GM19468 (cell line): ENCODE measurements around the gene OTUD3.
"Not testable (repeated sequence)": the region's sequence is repeated elsewhere in the genome, so short reads cannot be mapped to it uniquely, and the experiment has no call there.

Source experiments
- ATAC-seq: cut with Tn5 transposase; IDR thresholded peaks from one replicate; pipeline ENCODE4 v1.9.1; 2021; ENCODE audit warnings: mild to moderate bottlenecking, moderate library complexity, moderate number of reproducible peaks; ENCODE audit not compliant: unreplicated experiment; ENCODE audit errors: extremely low read depth

OTUD3 gene

DNA sequence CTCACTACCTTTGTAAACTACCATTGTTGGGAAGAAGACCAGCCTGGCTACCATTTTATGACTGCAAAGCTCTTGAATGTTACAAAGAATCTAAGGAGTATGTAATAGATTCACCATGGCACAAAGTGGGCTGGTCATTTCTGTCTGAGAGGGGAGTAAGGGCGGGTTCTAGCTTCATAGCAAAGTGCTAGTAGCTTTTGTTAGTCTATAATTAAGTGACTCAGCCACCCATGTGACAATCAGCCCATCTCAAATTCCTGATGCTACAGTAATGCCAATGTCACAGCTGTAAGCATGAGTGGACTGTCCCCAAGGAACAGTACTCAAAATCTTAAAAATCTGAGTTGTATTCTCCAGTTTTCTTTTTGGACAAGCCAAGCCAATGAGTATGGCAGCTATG, 15.4 kb upstream of the OTUD3 start:
- ATAC-seq: no peak

DNA sequence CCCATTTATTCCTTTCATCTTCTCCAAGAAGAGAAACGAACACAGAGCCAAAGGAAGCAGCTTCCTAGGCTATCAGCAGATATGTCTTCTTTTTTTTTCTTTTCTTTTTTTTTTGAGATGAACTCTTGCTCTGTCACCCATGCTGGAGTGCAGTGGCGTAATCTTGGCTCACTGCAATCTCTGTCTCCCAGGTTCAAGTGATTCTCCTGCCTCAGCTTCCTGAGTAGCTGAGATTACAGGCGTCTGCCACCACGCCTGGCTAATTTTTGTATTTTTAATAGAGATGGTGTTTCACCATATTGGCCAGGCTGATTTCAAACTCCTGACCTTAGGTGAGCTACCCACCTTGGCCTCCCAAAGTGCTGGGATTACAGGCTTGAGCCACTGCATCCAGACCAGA, 13.6 kb upstream of the OTUD3 start:
- not testable (repeated sequence) for ATAC-seq

DNA sequence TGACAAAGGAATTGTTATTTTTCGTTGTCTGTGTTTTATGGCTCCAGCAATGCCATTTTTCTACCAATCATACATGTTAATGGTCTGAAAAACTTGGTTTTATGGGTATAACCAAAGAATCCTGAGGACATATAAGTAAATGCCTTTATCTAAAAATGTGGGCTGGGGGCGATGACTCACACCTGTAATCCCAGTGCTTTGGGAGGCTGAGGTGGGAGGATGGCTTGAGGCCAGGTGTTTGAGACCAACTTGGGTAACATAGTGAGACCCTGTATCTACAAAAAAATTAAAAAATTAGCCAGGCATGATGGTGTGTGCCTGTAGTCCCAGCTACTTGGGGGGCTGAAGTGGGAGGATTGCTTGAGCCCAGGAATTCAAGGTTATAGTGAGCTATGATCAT, 12.7 kb upstream of the OTUD3 start:
- not testable (repeated sequence) for ATAC-seq

DNA sequence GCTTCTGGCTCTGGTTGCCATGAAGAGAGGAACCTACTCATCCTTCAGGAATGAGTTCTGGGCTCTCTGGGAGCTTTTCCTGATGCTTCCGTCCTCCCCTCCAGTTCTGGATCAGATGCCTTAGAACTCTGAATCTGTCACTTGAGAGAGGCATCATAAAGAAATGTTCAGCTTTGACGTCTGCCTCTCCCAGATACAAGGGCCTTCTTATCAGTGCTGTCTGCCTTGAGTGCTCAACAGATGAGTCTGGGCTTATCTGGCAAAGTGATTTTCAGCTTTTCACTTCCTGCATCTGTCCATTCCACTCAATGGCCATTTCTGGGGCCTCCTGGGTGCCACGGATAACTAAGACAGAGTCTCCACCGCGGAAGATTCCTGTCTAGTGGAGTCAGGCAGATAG, 12.3 kb upstream of the OTUD3 start:
- ATAC-seq: no peak

DNA sequence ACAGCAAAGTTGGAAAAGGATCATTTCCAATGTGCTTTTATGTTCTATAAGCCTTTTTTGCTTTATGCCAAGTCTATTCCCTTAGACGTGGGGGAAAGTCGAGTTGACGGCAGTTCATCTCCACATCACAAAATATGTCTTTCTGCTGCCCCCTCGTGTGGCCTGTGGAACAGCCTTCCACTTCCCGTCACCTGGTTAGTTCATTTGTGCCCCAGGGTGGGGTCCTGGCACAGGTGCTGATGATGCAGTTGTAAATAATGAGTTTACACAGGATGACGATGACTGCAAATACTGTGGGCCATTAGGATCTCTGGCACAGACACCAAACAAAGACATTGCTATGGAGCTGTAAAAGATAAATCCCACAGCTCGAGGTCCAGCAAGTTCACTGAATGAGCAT, 10.0 kb upstream of the OTUD3 start:
- ATAC-seq: no peak

DNA sequence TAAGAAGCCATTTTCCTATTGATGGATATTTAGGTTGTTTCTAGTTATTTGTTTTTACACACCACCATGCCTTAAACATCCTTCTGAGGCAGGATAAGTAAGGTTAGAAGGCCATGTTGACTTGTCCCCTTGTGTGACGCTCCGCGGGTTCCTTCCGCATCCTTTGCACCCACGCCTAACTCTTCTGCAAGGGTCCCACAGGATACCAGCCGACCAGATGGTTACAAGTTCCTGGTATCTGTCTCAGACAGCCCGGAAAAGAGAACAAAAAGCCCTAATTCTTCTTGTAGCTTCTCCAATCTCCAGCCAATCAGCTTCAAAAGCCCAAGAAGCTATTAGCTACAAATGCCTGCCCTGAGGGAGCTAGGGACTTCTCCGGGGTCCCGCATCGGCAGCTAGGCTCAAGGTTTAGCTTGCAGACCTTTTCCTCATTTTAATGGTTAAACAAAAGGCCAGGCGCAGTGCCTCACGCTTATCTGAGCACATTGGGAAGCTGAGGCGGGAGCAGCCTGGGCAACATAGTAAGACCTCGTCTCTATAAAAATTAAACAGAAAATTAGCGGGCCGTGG, 4.9 kb upstream of the OTUD3 start:
- no peak for ATAC-seq

DNA sequence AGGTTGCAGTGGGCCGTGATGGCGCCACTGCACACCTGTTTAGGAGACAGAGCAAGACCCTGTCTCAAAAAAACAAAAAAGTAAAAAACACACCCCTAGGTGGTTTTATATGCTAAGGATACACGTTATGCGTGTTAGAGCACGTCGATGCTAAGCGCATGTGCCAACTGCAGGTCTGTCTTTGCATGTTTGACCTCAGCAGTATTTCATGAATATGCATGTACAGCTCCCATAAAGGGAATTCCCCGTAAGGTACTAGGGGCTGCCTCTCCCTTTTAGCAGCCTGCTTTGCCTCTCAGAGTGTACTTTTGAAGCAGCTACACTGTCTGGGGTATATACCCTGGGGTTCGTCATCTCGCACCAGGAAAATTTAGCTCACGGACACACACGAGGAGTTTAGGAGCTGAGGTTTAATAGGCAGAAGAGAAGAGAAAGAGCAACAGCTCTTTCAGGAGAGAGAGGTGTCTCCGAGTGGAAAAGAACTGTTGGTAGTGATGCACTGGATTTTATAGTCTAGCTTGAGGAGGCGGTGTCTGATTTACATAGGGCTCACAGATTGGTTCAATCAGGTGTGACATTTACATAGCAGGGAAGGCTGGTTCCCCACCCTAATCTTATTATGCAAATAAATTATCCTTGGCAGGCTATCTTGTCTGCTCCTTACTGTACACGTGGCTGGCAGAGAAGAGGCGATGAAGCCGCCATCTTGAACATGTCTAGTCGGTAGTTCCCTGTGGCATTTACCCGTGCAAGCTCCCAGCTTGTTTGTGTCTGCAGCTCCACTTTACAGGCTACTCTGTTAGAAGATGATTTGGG, 4.2 kb upstream of the OTUD3 start:
- ATAC-seq: no peak

DNA sequence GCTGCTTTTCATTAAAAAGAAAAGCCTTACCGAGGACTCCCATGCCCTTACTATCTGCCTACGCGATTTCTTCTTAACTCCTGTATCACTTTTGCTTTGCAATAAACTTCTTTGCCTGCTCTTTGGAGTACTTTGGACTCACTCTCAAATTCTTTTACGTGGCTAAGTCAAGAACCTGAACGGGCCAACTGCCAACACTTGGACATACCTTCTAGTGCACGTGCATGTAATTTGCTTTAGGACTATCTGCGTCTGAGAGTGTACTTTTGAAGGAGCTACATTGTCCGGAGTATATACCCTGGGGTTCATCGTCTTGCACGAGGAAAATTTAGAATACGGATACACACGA, 3.6 kb upstream of the OTUD3 start:
- no peak for ATAC-seq

DNA sequence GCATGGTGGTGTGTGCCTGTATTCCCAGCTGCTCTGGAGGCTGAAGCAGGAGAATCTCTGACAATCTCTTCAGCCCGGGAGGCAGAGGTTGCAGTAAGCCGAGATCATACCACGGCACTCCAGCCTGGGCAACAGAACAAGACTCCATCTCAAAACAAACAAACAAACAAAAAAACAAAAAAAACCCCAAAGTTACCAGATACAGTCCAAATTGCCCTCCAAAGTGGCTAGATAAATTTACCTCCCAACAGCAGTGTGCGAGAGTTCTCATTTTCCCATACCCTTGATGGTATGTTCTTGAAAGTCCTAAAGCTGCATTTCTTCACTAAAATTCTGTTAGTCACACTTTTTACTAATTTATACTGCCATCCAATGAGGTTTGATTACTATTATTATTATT, 3.0 kb upstream of the OTUD3 start:
- no peak for ATAC-seq

DNA sequence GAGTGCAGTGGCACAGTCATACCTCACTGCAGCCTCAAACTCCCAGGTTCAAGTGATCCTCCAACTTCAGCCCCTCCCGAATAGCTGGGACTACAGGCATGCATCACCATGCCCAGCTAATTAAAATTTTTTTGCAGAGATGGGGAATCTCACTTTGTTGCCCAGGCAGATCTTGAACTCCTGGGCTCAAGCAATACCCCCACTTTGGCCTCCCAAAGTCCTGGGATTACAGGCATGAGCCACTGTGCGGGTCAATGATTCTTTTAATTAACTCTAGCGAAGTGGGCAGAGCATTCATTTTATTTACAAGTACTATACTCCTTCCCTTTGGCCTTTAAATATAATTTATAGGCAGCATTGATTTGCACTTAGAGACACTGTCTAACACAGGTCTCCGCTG, 2.5 kb upstream of the OTUD3 start:
- ATAC-seq: no peak

DNA sequence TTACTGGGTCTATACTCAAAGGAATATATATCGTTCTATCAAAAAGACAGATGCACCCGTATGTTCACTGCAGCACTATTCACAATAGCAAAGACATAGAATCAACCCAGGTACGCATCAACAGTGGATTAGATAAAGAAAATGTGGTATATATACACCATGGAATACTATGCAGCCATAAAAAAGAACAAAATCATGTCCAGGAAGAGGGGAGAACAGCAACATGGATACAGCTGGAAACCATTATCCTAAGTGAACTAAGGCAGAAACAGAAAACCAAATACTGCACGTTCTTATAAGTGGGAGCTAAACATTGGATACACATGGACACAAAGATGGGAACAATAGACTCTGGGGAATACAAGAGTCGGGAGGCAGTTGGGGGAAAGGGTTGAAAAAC, 1.4 kb upstream of the OTUD3 start:
- not testable (repeated sequence) for ATAC-seq

DNA sequence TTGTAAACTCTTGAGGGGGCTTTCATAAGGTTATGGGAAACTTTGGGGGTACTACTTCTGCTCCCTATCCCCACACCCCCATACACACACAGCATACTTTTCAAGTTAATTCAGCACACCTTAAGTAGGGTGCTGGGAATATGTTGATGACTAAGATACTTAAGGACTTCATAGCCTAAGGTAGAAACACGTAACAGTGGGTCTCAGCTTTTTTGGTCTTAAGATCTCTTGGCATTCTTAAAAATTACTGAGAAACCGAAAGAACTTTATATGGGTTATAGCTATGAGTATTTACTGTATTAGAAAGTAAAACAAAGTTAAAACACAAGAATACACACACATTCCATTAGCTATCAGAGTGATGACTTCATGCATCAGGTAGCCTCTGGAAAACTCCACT, 2.1 kb downstream of the OTUD3 start:
- ATAC-seq: no peak

DNA sequence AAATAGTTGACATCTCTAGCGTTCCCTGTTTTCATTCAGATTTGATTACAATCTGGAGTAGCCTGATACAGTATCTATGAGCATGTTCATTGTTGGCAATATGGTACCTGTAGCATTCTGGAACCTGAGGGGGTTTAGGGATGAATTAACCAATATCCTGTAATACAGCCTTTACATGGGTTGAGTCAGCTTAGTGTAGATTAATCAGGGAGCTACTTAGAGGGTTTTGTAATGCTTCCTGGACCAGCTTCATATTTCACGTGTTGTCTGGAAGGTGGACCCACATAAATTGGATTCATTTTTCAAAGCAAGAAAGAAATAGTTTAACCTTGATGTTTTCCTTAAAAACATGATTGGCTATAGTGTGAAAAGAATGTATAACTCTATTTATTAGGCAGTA, 3.6 kb downstream of the OTUD3 start:
- no peak for ATAC-seq

DNA sequence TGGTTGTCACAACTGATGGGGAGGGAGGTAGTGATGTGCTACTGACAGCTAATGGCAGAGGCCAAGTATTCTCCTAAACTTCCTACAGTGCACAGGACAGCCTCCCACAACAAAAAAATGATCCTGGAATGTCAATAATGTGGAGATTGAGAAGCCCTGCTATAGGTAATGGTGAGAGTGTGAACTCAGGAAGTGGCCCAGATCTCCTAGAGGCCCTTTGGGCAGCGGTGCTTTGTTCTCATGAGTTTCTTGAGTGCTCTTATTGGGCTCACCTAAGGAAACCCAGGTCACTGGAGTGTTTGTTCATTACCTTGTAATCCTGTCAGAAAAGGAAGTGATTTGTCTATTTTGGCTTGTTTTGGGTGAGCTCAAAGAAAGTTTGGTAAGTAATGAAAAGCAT, 5.9 kb downstream of the OTUD3 start:
- ATAC-seq: no peak

DNA sequence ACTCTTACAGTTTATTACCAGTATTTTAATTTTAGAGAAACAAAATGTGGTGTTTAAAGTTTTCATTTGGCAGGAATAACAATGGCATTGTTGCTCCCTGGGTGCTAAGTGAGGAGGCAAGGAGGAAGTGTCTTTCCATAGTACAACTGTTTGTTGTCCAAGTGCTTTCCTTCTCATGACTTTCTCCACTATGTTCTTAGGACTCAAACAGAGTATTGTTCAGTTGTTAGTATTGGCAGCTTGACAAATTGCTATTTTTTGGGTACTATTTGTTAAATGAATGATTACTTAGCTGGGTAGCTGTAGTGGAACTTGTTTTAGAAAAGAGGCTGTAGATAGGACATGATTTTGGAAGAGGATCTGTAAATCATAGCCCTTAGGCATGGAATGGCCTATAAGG, 7.5 kb downstream of the OTUD3 start:
- ATAC-seq: no peak

DNA sequence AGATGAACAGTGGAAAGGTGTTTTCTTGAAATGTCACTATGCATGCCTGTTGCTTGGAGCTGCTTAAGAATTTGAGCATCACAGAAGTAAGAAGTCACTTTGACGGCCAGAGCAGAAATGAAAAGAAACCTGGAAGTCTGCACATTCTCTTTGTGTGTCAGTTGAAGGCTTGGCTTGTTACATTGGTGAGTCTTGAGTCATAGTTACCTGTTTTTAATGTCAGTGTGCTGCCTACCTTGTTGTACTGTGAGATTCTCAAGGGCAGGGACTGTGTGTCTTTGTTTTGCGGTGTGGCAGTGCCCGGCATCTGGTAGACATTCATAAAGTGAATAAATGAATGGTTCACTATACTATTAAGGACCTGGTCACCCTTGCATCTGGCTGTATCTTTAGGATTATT, 9.9 kb downstream of the OTUD3 start:
- ATAC-seq: no peak

DNA sequence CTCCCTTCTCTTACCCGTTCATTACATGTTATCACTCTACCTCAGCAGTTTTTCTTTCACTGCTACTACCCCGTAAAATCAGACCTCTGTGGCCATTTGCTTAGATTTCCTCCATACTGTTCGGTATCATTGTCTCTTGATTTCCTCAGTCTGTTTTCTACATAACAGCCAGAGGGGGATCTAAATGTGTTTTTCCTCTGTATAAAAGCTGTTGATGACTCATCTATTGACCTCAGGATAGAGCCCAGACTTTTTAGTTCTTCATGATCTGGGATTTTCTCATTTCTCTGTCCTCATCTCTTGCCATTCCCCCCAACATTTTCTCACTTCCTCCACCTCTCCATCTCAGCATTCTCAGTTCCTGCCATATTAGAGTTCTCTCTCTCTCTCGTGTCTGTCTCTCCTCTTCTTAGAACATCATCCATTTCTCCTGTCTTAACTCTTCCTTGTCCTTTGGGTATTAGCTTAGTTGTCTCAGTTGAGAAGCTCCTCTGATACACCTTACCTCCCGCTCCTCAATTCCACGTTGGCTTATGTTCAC, 10.5 kb downstream of the OTUD3 start:
- ATAC-seq: no peak

DNA sequence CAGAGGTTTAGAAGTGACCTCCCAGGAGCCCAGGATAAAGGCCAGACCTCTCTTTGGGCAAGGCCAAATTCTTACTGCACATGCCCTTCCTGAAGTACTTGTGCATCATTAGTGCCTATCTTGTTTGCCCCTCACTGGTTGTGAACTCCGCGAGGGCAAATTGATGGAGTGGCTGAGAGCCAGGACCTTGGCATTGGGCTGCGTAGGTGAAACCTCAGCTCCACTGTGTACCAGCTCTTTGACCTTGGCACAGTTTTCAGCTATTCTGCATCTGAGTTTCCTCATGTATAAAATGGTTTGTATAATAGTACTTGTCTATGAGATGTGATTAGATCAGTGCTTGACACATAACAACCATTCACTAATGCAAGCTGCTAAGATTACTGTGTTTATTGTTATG, 11.5 kb downstream of the OTUD3 start:
- no peak for ATAC-seq

DNA sequence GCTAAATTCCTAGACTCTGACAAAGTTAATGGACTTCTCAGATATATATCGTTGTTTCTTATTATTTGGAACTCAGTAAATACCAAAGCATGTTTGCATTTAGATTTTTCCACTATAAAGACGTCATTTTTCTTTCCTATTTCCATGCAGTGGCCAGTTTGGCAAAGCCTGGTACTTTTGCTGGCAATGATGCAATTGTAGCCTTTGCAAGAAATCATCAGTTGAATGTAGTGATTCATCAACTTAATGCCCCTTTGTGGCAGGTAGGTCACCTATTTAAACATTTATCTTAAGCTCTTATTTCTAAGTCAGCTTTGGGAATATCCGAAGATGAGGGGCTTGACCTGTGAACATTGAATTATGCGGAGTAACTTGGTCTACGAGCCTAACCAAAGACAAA, 12.0 kb downstream of the OTUD3 start:
- ATAC-seq: no peak

DNA sequence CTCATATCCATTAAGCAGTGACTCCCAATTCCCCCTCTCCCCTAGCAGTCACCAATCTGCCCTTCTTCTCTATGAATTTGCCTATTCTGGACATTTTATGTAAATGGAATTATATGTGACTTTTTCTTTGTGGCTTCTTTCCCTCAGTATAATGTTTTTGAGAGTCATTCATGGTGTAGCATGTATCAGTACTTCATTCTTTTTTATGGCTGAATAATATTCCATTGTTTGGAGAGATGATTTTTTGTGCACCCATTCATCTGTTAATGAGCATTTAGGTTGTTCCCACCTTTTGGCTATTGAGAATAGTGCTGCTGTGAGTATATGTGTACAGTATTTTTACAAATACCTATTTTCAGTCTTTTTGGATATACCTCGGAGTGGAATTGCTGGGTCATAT, 19.5 kb downstream of the OTUD3 start:
- no peak for ATAC-seq

DNA sequence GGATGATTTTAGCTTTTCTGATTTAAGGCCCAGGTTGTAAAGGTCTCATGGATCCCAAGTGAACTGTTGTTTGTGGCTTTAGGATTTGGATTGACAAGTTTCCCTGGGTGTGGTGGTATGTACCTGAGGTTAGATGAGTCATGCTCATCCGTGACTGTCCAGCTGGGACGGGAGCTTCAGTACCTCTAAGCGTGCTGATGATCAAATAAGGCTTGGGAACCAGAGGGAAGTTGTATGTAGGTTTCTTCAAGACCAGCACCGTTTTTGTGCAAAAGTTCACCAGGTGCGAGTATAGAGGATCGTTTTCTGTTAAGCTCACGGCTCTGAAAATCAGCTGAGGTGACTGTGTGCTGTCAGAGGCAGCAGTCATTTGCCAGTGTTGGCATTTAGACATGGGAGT, 21.4 kb downstream of the OTUD3 start:
- no peak for ATAC-seq

DNA sequence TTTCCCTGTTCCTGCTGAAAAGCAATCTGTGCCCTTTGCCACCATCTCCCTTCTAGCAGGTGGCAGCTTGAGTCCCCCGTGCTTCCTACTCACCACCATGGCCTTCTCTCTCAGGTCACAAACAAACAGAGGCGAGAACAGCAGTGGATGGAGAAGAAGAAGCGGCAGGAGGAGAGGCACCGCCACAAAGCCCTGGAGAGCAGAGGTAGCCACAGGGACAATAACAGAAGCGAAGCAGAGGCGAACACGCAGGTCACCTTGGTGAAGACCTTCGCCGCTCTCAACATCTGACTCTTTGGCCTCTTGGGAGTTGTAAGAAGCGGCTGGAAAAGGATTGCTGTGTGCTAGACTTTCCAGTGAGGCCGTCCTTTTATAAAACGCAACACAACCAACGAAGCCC, 25.3 kb downstream of the OTUD3 start:
- no peak for ATAC-seq
